NCI-H187 (cell line): ENCODE measurements around the gene ACSL6.

Experiments
- DNase-seq, 2 experiments: peaks; one replicate each; lab custom pipeline; 2025; lab: John Stamatoyannopoulos, UW

Gene ACSL6

DNA sequence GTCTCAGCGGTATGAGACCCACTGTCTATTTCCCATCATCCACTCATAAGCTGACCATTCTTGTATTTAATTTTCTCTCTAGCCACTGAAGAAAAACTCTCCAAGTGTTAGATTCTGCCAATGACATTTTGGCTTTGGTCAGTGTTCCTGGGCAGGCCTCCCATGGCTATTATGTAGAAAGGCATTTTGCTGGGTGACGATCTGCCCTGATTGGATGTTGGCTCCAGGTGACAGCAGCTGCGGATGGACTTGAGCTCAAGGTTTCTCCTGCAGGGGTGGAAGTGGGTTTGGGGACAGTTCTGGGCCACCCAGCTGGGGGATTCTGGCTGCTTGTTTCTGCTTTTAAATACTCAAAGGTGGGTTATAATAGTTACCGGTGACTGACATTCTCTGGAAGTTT lies 31.6 kb downstream of the ACSL6 start:
- no peak for DNase-seq

DNA sequence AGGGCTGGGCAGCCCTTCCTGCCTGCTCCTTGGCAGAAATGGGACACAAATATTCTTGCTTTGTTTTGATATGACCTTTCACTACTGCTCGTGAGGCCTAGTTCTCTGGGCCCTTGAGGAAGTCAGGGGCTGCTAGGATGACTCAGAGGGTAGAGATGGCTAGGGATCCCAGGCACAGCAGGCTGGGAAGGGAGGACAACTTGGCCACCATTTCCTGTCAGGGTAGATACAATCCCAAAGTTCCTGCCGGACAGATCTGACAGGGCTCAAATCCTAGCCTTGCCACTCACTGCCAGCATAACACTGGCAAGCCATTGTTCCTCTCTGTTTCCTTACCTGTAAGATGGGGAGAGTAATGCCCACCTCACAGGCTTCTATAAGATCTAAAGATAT lies 34.2 kb downstream of the ACSL6 start:
- DNase-seq, result no peak

DNA sequence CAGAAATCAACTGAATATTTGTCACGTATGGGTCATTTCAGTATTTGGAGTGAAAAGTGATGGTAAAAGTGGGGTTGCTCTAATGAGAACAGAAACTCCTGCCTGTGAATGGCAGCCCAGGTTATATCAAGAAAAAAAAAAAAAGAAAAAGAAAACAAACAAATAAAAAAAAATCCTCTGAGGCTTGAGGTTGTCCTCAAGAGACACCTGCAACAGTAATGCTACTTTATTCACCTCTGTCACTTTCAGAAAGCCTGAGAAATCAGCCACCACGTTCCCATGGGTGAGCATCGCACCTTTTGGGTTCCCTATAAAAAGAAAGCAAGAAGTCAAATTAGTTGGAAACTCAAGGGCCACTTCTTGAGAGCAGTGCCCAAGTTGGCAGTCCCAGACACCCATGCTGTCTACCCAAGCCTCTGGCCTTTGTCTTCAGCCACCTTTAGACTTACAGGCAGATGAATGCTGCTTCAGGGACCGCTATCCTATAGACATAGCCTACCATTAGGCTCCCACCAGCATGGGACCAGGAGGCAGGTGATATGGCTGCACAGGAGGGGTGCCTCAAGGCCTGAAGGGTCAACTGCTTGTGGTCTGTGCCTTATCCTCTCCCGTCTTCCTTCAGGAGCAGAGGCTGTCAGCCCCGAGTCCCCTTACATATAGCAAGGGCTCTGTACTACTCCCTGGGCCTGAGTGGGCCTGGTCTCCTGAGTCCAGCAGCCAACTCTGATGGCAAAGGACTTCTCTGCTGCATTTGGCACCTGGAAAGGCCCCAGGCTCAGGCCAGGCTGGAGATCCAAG lies 34.8 kb downstream of the ACSL6 start:
- no peak for DNase-seq

DNA sequence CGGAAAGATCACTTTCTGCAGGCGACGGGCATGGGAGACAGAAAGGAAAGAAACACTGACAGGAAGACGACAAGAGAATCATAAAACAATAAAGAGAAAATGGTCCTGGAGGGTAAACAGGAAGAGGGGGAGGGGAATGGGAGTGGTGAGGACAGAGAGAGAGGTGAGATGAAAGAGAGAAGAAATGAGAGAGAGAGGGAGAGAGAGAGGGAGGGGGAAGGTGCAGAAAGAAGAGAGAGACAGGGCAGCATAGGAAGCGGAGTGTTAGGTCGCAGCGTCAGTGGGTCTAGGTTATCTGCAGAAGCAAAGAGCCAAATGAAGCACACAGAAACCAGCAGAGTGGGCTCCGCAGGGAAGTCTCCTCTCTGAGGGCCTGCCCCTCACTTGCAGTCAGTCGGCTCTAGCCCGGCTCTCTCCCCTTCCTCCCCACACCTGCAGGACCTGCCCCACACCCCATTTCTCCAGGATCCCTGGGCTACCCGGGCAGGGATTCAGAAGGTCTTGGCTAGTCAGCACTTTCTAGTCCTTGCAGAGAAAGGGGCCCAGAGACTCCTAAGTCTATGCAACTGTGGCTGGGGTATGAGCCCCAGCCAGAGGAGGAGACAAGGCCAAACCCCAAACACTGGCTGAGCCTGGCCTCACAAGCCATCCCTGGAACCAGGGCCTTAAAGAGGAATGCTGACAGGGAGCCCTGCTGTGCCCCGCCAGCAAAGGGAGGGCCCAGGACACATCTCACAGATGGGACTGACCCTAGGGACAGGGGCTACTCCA lies 36.3 kb downstream of the ACSL6 start:
- no peak for DNase-seq

DNA sequence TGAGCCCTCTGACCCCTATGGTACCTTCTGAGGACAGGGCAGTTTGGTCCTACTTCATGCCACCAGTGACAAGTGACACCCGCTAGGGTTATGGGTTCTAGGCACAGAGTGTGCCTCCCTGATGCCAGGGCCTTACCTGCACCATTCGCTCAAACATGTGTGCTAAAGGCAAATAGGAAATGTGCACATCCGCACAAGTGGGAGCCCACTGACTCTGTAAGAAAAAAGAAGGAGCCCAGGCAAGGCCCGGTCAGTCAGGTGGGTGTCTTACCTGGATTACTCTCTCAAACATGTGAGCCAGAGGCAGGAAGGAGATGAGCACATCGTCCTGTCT lies 36.9 kb downstream of the ACSL6 start:
- no peak for DNase-seq

DNA sequence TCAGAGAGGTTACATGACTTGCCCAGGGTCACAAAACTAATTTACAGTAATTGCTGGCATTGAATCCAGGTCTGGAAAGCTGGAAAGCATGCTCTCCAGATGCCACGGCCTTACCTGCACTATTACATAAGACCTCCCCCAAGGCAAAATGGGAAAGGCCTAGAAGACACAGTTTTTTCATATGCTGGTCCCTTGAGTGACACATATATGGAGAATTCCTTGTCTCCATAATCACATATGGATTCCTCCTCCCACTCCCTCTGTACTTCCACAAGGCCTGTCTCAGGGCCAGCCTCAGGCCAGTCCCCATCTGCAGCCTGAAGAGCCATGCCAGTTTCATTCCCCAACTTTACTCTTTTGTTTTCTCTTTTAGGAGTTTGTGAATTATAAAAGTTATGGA lies 37.4 kb downstream of the ACSL6 start:
- DNase-seq, result no peak

DNA sequence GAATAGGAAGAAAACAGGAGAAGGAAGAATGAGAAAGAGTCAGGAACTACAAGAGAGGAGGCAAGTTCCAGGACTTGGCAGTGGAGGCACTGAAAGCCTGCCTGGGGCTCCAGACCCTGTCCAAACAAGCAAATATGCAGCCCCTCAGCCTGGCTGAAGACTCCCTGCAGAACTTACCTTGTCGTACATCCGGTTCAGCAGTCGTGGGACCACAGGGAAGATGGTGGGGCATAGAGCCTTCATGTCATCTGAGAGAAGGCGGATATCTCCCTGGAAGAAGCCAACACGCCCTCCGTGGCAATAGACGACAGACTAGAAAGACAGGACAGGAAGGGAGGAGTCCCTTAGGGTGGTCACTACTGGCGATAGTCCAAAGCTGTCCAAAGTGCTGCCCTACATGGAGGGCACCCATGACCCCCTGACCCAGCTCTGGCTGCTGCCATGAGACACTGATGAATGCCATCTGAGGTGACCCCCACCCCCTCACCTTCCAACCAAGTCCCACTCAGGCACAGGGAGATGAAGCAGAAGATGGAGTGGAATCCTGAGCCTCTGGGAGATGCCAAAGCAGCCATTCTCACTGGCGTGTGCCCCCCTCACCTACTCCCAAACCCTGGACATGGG lies 38.3 kb downstream of the ACSL6 start:
- no peak for DNase-seq

DNA sequence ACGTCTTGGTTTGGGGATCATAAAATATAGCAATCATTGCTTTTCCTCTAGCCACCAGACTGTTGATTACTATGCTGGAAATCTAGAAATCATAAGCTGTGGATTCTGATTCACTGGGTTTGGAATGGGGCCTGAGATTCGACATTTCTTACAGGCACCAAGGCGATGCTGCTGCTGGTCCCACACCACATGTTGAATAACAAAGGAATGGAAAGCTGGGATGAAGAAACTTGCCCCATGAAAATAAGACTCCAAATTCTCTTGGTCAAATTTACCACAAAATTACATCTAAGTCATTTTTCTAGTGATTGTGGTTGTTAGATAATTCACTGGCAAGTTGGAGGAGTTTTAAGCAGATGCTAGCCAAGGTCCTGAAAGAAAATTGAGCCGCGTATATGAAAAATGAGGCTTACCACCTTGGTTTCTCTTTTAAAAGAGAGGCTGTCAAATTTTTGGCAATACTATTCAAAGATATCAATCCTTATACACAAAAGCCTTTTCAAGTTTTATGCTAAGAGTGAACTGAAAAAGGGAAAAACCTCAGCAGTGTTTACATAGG lies 43.0 kb downstream of the ACSL6 start:
- DNase-seq, result no peak

DNA sequence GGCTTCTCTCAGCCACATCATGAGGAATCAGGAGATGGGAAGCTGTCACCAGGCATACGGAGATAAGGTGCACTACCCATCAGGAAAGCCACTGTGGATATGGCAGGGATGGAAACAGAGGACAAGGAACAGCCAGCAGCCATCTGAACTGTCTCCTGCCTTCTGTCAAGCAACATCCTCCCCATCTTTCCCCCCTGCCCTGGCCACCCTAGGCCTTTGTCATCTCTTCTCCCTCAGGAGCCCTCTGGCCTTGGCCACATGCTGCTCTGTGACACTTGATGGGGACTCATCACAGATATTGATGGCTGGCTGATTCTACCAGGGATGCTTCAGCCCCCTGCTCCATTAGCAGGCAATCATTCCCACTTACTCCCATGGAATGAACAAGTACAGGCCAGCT lies 44.9 kb downstream of the ACSL6 start:
- no peak for DNase-seq

DNA sequence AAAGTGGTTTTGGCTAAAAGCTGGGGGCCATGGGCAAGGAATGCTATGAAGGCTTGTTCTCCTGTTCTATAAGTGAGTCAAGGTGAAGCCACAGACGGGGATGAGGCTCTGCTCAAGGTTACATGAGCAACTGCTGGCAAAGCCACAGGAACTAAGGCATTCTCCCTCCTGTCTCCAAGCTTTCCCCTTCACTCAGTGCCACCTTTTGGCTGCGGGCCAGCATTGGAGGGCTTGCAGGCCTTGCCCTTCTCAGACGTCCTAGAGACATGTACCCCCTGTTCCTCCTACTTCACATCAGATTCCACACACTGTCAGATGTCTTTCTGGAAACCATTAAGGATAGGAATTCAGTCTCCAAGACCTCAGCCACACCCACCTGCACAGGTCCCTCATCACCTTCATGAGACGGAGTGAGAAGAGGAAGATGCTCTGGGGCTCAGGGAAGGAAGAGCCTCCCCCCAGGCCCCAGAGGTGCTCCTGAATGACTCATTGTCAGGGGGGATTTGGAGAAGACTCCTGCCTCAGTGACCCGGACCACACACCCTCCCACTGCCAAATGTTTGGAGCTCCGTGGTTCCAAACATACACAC lies 45.5 kb downstream of the ACSL6 start:
- no peak for DNase-seq

DNA sequence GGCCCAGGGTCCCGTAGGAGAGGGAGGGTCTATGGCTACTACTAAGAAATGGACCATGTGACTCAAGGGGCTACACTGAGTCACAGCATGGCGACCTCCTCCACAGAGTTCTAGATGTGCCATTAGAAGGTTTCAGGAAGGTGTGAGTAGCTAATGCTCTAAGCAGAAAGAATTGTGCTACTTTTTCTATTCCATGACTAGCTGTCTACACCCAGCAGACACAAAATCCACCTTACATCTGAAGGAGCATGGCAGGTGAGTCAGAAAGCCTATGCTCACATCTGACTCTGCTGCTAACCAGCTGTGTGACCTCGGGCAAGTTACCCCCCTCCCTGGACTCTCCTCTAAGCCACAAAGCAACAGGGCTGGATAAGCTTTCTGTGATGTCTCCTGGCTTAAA lies 51.6 kb downstream of the ACSL6 start:
- no peak for DNase-seq

DNA sequence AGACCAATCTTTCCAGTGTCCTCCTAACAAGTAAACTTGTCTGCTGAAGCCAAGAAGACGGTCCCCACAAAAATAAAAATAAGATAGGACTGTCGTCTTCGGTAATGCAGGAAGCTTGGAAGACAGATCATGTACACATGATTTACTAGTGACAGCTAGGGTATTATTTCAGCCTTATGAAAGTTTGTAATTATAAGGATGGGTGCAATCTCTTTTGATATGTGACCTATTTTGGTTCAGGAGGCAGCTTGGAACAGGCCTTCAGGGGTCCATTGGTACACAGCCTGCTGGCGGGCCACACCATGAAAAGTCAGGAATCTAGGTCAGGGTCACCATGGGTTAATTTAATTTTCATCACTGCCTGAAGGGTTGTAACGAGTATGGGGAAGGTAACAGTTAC lies 52.3 kb downstream of the ACSL6 start:
- no peak for DNase-seq

DNA sequence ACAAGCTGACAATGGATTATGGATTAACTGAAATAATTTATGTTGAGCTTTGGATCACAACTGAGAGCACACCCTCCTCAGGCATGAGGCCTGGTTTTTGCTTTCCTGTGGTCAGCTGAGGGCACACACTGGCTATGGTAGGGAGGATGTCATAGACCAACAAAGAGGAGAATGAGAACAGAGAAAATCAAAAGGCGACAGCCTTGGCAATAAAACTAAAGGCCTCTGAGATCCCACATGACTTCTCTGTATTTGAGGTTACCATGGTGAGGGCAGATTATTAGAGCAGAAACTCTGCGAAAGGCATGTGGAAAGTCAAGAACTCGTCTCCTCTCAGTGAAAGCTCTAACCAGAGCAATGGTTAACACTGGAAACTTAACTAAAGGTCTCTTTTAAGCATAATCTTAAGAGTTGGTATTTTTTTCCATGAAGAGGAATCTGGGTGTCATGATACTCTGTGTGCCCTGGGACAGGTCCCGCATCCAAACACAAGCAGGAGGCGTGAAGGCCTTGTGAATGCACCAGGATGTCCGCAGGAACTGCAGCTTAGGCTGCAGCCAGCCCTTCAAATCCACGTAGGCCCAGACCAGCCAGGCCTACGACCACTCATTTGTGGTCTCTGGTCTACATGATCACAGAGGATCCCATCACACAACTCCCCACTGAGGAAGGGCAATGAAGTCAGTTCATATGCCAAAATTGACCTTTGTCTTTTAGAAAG lies 53.6 kb downstream of the ACSL6 start:
- no peak for DNase-seq

DNA sequence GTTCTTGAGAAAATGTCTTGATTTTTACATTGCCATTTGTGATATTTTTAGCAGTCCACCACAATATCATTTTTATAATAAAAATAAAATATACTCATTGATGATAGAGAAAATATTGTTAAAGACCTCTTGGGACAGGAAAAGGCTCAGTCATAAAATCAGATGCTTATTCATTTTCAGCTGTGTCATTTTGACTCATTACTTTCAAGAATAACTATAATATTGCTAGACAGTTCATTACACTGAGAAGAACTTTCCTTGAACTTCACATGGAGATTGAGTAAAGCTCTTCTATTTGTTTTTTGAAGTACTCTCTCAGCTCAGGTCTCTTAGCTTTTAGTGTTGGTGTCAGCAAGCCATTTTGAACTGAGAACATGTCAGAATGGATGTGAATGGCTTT lies 57.5 kb downstream of the ACSL6 start:
- no peak for DNase-seq

DNA sequence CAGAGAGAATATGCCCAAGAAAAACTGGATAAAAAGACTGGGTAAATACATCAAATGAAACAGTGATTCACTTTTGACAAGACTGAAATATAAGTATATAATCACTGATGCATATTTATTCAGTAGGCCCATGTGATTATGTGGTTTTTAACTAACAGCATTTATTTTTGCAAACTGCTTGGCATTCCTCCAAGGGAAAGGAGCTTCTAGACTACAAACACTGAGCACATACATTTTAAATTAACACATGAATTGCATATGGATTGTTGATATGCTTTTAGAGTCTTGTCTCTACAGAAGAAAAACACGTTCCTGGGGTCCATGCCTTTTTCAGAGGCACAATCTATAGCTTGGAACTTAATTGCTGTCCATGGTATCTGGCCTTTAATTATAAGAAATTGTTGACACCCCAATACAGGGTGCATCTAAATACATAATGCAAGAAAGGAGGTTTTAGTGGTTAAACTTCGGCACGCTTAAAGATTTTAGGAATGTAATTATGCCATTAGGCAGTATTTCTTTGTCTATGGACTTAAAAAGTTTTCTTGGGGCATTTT lies 59.1 kb downstream of the ACSL6 start:
- no peak for DNase-seq

DNA sequence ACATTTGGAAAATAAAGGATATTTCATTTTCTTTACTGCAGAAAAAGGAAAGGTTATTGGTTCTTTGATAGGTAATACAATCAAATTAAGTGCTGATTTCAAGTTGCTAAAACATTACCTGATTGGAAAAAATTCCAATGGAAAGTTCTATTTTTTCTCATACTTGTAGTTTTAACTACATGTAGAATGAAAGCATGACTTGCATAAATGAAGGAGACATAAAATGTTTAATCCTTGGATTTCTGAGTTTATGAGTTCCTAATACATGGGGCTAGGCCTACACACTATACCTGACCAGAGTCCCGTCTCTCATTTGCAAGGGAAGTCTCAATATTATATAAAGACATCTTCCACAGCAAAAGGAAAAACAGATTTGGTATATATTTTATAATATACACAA lies 60.8 kb downstream of the ACSL6 start:
- no peak for DNase-seq

DNA sequence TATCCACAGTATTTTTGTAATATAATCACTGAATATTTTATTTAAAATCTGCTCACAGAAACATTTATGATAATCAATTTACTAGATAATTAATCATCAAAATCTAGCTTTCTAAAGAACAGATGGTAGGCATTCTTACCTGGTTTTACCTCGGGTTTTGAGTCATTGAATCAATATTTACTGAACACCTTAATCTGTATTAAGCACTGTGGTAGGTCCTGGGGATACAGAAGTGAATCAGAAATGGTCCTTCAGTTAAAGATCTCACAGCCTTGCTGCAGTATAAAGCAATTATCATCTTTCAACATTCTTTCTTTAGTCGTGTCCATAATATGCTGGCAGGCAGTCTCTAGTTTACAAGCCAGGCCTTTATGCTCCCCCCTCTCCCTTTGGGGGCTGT lies 64.0 kb downstream of the ACSL6 start:
- DNase-seq, result no peak

DNA sequence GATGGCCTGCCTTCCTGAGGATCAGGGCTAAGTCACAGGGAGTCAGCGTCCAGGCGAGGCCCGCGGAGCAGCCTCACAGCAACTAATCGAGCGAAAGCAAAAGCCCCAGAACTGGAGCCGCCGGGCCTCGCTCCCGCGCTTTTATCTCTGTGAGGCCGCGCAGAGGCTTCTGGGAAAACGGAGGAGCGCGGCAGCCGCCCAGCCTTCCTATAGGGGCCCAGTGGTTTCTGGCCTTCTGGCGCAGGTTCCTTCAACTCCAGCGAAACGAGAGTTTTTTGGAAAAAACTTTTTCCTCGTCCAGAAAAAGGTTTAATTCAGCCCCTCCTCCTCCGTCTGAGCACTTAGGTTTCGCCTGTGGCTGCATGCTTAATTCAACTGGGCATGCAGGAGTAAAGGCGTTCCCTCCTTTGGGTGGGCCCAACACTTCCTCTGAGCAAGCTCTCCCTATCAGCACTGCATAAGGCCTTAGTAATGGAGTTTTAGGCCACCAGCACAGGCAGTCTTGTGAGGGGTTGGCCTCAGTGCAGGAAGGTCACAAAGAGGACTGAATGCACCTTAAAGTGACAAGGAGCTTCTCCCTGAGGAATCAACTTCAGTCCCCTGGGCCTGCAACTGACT lies 65.8 kb downstream of the ACSL6 start, which contains the start of gene MEIKIN:
TSS of gene MEIKIN (minus strand) at position 113 of the 618 bp plus-strand sequence. CDS start 158 bp downstream, outside the sequence.
- no peak for DNase-seq

DNA sequence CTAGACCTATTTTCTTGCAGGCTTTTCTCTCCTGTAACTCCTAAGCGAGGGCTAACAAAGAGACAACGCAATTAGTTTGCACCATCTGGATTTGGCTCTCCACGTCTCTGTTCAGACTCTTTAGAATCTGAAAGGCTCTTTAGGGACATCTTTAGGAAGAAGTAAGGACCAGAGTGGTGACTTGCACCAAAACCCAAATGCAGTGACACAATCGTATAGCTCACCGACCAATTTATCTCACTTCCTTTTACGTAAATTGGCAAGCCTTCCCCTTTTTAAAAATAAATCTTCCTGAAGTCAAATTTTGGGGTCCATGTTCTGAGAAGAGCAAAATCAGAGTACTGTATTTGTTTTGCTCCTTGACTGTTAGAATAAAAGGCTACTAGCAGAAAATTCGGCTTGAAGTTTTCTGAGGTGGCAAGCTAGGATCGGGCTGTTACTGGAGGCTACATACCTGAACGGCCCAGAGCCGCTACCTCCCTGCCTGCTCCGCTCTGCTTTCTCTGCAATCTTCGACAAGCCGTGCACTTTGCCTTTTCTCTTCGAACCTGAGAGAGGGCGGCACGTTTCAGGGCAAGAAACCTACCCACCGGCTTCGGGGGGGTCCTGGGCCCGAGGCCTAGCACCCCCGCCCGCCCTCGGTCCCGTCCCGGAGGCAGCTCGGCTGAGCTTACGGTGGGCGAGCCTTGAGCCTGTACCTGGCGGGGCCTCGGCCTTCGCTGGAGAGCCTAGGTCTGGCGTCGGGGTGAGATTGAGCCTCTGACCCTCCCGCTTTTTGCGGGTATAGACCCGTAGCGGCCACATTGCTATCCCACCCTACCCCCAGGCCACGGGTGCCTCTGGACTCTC lies 66.5 kb downstream of the ACSL6 start:
- no peak for DNase-seq

DNA sequence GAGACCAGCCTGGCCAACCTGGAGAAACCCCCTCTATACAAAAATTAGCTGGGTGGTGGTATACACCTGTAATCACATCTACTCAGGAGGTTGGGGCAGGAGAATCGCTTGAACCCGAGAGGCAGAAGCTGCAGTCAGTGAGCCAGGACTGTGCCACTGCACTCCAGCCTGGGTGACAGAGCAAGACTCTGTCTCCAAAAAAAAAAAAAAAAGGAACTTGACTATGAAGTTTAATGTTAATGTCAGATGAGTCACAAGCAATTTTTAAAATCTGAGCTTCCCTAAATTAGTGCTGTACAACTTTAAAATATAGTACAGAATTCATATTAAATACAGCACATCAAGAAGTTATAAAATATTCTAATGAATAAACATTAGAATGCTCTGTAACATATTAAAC lies 67.5 kb downstream of the ACSL6 start:
- DNase-seq, result no peak
